Activated CD4-positive, alpha-beta T cell treated with anti-CD3 and anti-CD28 coated beads, Interleukin-2, Interleukin-6, amounts not matched to agents 100 ng/mL and 50 ng/mL, durations not matched to agents 16 hours and 8 hours (primary cell): Measurements from ENCODE around the gene TXN.

Experiments used
- DNase-seq: peaks from one replicate; pipeline ENCODE4 v3.0.0-alpha.2; 2020

TXN gene

GRCh38 chr9:110256380-110257096 lies at the start of gene TXN:
Gene TXN, minus strand, starts transcription at chr9:110256507. Its CDS starts 72 bp downstream, at chr9:110256435.
- peak; percentile 95 for DNase-seq

GRCh38 chr9:110303133-110303532 lies 46.8 kb upstream of the TXN start:
- DNase-seq, result no peak

GRCh38 chr9:110298043-110298605 lies 41.8 kb upstream of the TXN start:
- no peak for DNase-seq

GRCh38 chr9:110293248-110293647 lies 36.9 kb upstream of the TXN start:
- no peak for DNase-seq

- no peak for DNase-seq
These were observed 35.7 kb upstream of the TXN start for GRCh38 chr9:110291921-110292557.

GRCh38 chr9:110290001-110290400 lies 33.7 kb upstream of the TXN start:
- no peak for DNase-seq

- DNase-seq, result no peak
These were observed 32.2 kb upstream of the TXN start for GRCh38 chr9:110288503-110288902.

GRCh38 chr9:110287289-110287680 lies 31.0 kb upstream of the TXN start:
- no peak for DNase-seq

- DNase-seq, result no peak
These were observed 28.0 kb upstream of the TXN start for GRCh38 chr9:110284211-110284844.

- DNase-seq, result no peak
These were observed 27.4 kb upstream of the TXN start for GRCh38 chr9:110283751-110284150.

- DNase-seq, result no peak
These were observed 26.4 kb upstream of the TXN start for GRCh38 chr9:110282739-110283081.

GRCh38 chr9:110282018-110282738 lies 25.9 kb upstream of the TXN start:
- DNase-seq, result no peak

GRCh38 chr9:110278080-110278707 lies 21.9 kb upstream of the TXN start:
- DNase-seq, result no peak

- no peak for DNase-seq
These were observed 20.5 kb upstream of the TXN start for GRCh38 chr9:110276781-110277180.

GRCh38 chr9:110270211-110270995 lies 14.1 kb upstream of the TXN start:
- DNase-seq, result no peak

GRCh38 chr9:110266795-110267194 lies 10.5 kb upstream of the TXN start:
- DNase-seq, result no peak

- no peak for DNase-seq
These were observed 5.3 kb upstream of the TXN start for GRCh38 chr9:110261632-110262031.

GRCh38 chr9:110260911-110261310 lies 4.6 kb upstream of the TXN start:
- no peak for DNase-seq

- no peak for DNase-seq
These were observed 3.3 kb upstream of the TXN start for GRCh38 chr9:110259566-110259965.

- DNase-seq, result peak; percentile 26
These were observed 2.4 kb upstream of the TXN start for GRCh38 chr9:110258690-110259091.

GRCh38 chr9:110257956-110258355 lies 1.6 kb upstream of the TXN start:
- no peak for DNase-seq
